Fibroblast of lung (primary cell): ENCODE results near the gene APOA1. TPM values are rescaled to one million over a fixed set of nuclear protein-coding genes. Genes with fewer than 3 reads are reported as not detected.

Experiments
- DNase-seq, 2 donors: peaks; one replicate each; pipeline versions ENCODE4 v3.0.0 to v3.0.0-alpha.2; 2010; ENCODE audit warnings: low read depth in 2 of 2
- H2AFZ ChIP-seq: 2 replicates; pipeline ENCODE4 v1.5.1; 2012; ENCODE audit warnings: low read length, control low read depth, inconsistent platforms
- H3K27ac ChIP-seq: 2 replicates; pipeline ENCODE4 v1.5.1; 2011; ENCODE audit warnings: low read length, control low read depth; ENCODE audit not compliant: insufficient read depth
- H3K27me3 ChIP-seq: 2 replicates; pipeline ENCODE4 v1.5.1; 2011; ENCODE audit warnings: mild to moderate bottlenecking, low read length; ENCODE audit not compliant: control insufficient read depth, insufficient read depth
- H3K36me3 ChIP-seq: 2 replicates; pipeline ENCODE4 v1.5.1; 2011; ENCODE audit warnings: low read length; ENCODE audit not compliant: control insufficient read depth, insufficient read depth
- H3K4me1 ChIP-seq: 2 replicates; pipeline ENCODE4 v1.5.1; 2011; ENCODE audit warnings: low read length; ENCODE audit not compliant: control insufficient read depth, insufficient read depth; ENCODE audit errors: extremely low read depth
- H3K4me2 ChIP-seq: 2 replicates; pipeline ENCODE4 v1.5.1; 2011; ENCODE audit warnings: low read length, control low read depth; ENCODE audit not compliant: insufficient read depth; ENCODE audit errors: extremely low read depth
- H3K4me3 ChIP-seq, 4 experiments: fragments of 200-600 bp in 1 of 4; sonication (generic) in 1 of 4; replicated peaks in 1 of 4; 2 replicates each; pipeline ENCODE4 v1.5.1; 2011 to 2016; ENCODE audit warnings: low read length in 4 of 4, low read depth in 3 of 4, mild to moderate bottlenecking in 3 of 4, control low read depth in 2 of 4, inconsistent platforms in 1 of 4, mixed read lengths in 1 of 4; ENCODE audit not compliant: insufficient read depth in 1 of 4; ENCODE audit errors: control extremely low read depth in 1 of 4
- H3K79me2 ChIP-seq: 2 replicates; pipeline ENCODE4 v1.5.1; 2012; ENCODE audit warnings: mild to moderate bottlenecking, low read length, inconsistent platforms; ENCODE audit not compliant: control insufficient read depth, insufficient read depth
- H3K9ac ChIP-seq: 2 replicates; pipeline ENCODE4 v1.5.1; 2011; ENCODE audit warnings: mild to moderate bottlenecking, low read length, control low read depth; ENCODE audit not compliant: insufficient read depth
- H3K9me3 ChIP-seq: 2 replicates; pipeline ENCODE4 v1.5.1; 2012; ENCODE audit warnings: low read depth, low read length; ENCODE audit not compliant: control insufficient read depth, insufficient read depth
- H4K20me1 ChIP-seq: 2 replicates; pipeline ENCODE4 v1.5.1; 2011; ENCODE audit warnings: low read length; ENCODE audit not compliant: control insufficient read depth, insufficient read depth; ENCODE audit errors: extremely low read depth
- EZH2 ChIP-seq: IDR thresholded peaks from 2 replicates; pipeline ENCODE4 v1.5.1; 2012; ENCODE audit warnings: low read length, control low read depth, mild to moderate bottlenecking; ENCODE audit errors: missing control alignments
- polyA plus RNA-seq, 2 donors: library from polyadenylated mRNA; depleted of rRNA in 1 of 2; stranded (reverse) in 1 of 2; unstranded in 1 of 2; fragments of >200 nt; gene quantifications; 2 replicates each; pipeline ENCODE4 v1.2.1, GENCODE V29; 2011 to 2012; ENCODE audit warnings: missing spikeins in 1 of 2
- total RNA-seq: library from RNA; depleted of rRNA; stranded (reverse); fragments of >200 nt; gene quantifications from 2 replicates; pipeline ENCODE4 v1.2.1, GENCODE V29; 2014
- TF ChIP-seq, protein P1 (sequence below), 2 donors: IDR thresholded peaks in 1 of 2; conservative IDR thresholded peaks in 1 of 2; 1 replicate in 1 of 2; 2 replicates in 1 of 2; pipeline ENCODE4 v1.5.1; 2011 to 2012; ENCODE audit warnings: low read length in 2 of 2, control low read depth in 1 of 2, inconsistent platforms in 1 of 2, low read depth in 1 of 2, mild to moderate bottlenecking in 1 of 2

Gene APOA1
- total and polyA plus RNA-seq, 2 donors (not counting 1 experiment from before 2014, with no cell fraction given), result 0.05 TPM; not detected in 1

DNA sequence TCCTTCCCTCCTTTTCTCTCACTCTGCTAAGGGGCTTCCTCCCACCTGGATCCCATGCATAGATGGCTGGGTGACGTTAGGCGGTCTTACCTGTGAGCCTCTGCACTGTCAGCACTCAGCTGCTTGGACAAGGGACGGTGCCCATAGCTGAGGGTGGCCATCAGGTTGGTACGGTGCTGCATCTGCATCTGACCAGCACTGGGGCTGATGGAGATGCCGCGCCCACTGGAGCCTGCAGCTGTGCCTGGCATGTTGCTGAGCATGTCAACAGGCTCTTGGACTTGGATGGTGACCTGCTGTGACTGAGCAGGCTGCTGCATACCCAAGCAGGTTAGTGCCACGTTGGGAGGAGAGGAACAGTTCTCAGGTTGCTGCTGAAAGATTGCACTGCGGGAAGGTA is 21.8 kb upstream of the APOA1 start:
- Histone ChIP-seq H3K9me3 (no peaks in the 10 kb centered on the region), H3K36me3 (peaks cover 15% of the 10 kb centered on the region), H3K4me1 (peaks cover 5% of the 10 kb centered on the region), H4K20me1 (no peaks in the 10 kb centered on the region), H3K79me2 (no peaks in the 10 kb centered on the region), H3K27me3 (no peaks in the 10 kb centered on the region), H3K4me3 (no peak overlapping the region), H3K9ac (no peak overlapping the region), H2AFZ (no peak overlapping the region), H3K27ac (no peak overlapping the region), H3K4me2 (no peak overlapping the region)
- no peak for DNase-seq
- TF ChIP-seq EZH2, result no peak
- TF ChIP-seq, protein P1, sequence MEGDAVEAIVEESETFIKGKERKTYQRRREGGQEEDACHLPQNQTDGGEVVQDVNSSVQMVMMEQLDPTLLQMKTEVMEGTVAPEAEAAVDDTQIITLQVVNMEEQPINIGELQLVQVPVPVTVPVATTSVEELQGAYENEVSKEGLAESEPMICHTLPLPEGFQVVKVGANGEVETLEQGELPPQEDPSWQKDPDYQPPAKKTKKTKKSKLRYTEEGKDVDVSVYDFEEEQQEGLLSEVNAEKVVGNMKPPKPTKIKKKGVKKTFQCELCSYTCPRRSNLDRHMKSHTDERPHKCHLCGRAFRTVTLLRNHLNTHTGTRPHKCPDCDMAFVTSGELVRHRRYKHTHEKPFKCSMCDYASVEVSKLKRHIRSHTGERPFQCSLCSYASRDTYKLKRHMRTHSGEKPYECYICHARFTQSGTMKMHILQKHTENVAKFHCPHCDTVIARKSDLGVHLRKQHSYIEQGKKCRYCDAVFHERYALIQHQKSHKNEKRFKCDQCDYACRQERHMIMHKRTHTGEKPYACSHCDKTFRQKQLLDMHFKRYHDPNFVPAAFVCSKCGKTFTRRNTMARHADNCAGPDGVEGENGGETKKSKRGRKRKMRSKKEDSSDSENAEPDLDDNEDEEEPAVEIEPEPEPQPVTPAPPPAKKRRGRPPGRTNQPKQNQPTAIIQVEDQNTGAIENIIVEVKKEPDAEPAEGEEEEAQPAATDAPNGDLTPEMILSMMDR (conservative IDR thresholded peaks at IDR 0.05 in 1 of 2, IDR thresholded peaks at IDR 0.05 in 1 of 2; ENCODE audit: low read depth in 1 of 2, low read length in 2 of 2), result no peak

DNA sequence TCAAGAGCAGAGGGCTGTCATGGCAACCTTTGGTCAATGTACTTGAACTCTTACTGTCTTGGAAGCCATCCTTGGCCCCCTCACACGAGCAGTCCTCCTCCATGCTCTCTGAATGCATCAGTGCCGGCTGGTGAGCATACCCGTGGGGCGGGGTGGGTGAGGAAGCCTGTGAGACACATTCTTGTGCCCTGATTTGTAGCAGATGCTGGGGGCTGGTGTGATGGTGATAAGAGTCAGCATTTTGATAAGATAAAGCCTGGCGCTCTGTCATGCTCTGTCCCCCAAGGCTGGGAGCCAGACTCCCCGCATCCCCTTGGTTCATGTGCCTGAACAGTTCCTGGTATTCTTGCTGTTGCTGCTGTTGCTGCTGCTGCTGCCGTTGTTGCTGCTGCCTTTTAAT is 20.5 kb upstream of the APOA1 start:
- H3K9ac ChIP-seq, result no peak overlapping the region
- TF ChIP-seq, protein P1 (conservative IDR thresholded peaks at IDR 0.05 in 1 of 2, IDR thresholded peaks at IDR 0.05 in 1 of 2; ENCODE audit: low read depth in 1 of 2, low read length in 2 of 2), result no peak
- TF ChIP-seq EZH2, result no peak
- H3K4me2 ChIP-seq, result no peak overlapping the region
- no peaks in the 10 kb centered on the region for H4K20me1 ChIP-seq
- H3K27ac ChIP-seq, result no peak overlapping the region
- no peaks in the 10 kb centered on the region for H3K27me3 ChIP-seq
- no peak overlapping the region for H2AFZ ChIP-seq
- H3K4me1 ChIP-seq, result peaks cover 14% of the 10 kb centered on the region
- no peaks in the 10 kb centered on the region for H3K79me2 ChIP-seq
- no peak overlapping the region for H3K4me3 ChIP-seq
- DNase-seq, result peak in 1 of 2 donors; percentile 43
- H3K36me3 ChIP-seq, result peaks cover 15% of the 10 kb centered on the region
- H3K9me3 ChIP-seq, result no peaks in the 10 kb centered on the region

DNA sequence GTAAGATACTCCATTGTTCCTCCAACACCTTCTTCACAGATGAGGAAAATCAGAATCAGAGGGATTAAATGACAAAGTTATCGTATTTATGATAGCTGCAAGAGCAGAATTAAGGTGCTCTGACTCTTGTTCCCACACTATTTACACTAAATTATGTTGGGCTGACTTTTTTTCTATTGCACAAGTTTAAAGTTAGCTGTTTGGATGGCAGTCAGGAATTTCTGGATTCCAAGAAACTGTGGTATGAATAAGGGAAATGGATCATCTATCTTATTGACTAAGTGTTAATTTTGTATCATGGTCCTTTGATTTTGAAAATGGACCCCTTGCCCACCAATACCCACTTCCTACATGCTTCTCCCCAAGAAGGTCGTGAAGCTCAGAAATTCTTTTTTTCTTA is 19.9 kb upstream of the APOA1 start:
- DNase-seq, result peak in 1 of 2 donors; percentile 49
- Histone ChIP-seq H3K4me2 (no peak overlapping the region), H3K9me3 (no peaks in the 10 kb centered on the region), H3K79me2 (no peaks in the 10 kb centered on the region), H3K27me3 (no peaks in the 10 kb centered on the region), H3K4me1 (peaks cover 20% of the 10 kb centered on the region), H3K4me3 (no peak overlapping the region), H3K9ac (no peak overlapping the region), H3K36me3 (peaks cover 15% of the 10 kb centered on the region), H2AFZ (no peak overlapping the region), H4K20me1 (no peaks in the 10 kb centered on the region), H3K27ac (no peak overlapping the region)
- TF ChIP-seq, protein P1 (conservative IDR thresholded peaks at IDR 0.05 in 1 of 2, IDR thresholded peaks at IDR 0.05 in 1 of 2; ENCODE audit: low read depth in 1 of 2, low read length in 2 of 2), result no peak
- TF ChIP-seq EZH2, result no peak
